Measurements from ENCODE around the gene ANKLE1.
"Not testable (repeated sequence)": the region's sequence is repeated elsewhere in the genome, so short reads cannot be mapped to it uniquely, and the experiment has no call there.

Gene ANKLE1

DNA sequence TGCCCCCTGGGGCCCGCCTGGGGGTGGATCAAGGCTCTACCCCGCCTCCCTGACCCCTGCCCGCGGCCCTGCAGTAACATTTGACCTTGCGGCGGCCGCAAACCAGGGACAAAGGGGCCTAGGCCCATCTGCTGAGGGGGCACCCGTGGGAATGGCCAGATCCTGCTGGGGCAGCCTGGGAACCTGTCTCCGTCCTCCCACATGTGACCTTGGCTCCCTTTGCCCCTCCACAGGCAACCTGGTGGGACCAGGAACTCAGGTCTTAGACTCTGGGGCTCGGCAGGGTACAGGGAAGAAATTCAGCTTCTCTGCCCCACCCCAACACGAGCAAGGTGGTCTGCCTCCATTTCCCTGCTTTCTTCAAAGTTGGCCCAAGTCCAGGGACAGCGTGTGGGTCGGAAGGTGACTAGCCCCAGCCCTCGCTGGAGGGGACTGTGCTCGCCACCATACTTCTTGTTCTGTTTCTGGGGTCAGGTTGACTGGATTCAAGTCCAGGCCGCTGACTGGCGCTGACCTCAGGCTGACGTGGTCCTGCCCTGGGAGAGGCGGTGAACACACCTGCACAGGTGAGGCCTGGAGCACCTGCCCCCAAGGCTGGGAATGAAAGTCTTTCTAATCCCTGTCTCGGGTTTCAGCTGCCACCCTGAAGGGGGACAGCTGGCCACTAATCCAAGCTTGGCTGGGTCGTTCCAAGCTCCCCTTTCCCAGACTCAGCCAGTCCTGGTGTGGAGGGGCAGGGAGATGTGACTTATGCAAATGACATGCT lies 33.5 kb upstream of the ANKLE1 start:
- DNase-seq = no peak

DNA sequence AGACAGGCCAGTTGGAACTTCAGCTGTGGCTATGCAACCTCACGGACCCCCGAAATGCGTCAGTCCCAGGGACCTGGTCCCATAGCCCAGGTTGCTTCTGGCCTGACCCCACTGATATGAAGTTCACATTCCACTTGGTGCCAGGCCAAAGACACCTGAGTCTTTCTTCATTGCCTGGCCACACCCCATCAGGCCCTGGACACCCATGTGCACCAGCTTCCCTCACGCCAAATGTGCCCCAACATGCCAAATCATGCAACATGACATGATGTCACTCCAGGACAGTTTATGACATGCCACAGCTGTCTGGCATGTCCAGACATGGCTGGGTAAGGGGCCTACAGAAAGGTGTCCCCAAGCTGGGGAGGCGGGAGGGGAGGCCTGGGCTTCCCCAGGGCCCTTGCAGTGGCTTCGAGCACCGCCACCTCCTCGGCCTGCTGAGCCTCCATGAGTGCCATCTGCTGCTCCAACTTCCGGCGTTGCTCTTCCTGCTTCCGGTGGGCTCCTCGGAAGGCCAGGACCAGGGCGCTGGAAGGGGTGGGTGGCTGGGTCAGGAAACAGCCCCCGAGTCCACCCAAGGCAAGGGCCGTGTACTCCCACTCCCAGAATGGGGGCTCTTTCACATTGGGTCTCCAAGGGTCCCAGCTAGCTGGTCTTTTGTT lies 31.7 kb upstream of the ANKLE1 start:
- no peak for DNase-seq

DNA sequence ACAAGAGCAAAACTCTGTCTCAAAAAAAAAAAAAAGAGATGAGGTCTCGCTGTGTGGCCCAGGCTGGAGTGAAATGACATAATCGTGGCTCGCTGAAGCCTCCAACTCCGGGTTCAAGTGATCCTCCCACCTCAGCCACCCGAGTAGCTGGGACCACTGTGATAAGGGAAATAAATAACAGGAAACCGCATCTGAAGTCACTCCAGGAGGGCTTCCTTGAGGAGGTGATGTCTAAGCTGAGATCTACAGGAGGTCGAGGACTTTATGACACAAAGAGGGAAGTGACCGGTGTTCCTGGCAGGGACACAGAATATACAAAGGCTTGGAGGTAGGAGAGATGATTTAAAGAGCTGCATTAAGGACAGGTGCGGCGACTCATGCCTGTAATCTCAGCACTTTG lies 27.1 kb upstream of the ANKLE1 start:
- no peak for DNase-seq

DNA sequence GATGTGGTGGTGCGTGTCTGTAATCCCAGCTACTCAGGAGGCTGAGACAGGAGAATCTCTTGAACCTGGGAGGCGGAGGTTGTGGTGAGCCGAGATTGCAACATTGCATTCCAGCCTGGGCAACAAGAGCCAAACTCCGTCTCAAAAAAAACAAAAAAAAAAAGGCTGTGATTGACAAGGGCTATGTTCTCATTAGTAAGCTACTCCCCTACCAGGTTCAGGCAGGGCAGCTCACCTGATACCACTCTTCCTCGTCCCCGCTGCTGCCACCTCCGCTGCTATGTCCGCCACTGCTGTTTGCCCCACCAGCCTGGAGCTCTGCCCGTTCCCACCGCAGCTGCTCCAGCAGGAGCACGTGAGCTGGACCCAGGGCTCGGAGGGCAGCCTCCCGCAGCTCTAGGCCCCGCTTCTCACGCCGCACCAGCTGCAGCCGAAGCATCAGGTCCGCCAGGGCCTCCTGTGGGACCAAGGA lies 26.5 kb upstream of the ANKLE1 start:
- no peak for DNase-seq

DNA sequence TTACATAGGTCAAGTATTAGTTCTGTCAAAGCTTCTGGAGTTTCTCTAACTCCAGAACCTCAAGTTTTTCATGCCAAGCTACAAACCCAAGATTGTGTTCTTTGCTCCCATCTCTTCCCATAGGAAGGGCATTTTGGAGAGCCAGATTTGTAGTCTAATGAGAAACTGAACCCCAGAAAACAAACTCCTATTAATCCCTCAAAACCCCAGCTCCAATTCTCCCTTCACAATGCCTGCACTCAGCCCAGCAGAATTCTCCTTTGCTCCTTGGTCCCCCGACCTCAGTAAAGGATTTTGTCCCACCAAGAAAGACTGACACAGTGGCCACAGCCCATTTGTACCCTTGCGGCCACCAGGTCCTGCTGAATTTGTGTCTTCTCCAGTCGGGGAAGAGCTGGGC lies 25.6 kb upstream of the ANKLE1 start:
- DNase-seq = no peak

DNA sequence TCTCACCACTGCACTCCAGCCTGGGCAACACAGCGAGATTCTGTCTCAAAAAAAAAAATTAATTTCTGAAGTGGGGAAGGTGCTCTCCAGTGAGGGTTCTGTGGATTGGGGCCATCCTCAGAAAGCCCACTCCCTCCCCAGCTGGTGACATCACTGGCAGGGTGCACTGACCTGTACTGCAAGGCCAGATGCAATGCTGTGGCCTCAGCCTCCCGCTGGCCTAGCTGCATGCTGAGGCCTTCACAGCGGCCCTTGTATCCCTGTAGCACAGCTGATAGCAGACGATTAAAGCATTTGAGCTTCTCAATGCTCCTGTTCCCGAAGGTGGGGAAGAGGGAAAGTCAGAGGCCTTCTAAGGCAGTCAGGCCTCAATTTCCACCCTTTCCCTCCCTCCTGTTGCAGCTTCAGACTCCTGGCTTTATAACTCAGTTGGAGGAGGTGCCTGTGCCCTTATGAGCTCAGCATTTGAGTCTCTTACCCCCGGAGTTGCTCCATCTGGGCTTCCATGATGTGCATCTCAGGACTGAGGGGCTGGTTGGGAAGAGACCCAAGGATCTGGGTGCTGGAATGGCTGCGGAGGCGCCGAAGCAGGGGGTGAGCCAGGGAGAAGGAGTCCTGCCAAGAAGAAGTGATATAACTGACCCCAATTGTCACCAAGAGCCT lies 22.5 kb upstream of the ANKLE1 start:
- no peak for DNase-seq

DNA sequence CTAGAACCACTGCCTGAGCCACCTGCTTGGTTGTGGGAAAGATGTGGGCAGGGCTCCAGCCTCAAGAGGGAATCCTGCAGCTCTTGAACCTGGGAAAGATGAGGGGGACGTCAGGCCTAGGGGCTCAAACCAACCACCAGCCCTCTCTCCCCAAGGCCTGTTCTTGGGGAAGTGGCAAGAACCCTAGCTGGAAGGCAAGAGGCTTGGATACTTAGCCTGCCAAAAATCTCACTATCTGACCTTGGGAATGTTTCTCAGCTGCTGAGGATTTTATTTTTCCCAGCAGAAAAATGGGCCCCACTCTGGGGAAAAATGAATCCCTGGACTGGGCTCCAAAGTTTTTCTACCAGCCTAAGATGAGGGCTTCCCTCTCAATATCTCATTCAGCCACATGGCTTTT lies 21.8 kb upstream of the ANKLE1 start:
- no peak for DNase-seq

DNA sequence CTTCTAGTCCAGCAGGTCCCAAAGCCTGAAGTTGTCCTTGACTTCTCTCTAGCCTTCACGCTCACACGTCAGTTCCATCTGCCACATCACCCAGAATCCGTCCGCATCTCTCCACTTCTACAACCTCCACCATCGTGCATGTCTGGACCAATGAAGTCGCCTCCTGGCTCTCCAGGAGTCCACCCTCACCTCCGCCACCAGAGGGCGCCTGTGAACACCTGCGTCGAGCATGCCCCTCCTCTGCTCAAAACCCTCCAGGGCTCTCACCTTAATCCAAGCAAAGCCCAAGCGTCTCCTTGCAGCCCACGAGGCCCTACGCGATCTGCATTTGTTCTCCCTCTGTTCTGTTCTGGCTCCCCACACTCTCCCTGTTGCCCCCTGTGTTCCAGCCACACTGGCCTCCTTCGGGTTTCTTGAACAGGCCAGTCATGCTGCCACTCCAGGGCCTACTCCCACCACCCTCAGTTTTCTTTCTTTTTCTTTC lies 20.8 kb upstream of the ANKLE1 start:
- DNase-seq = peak; percentile 89 to 90

DNA sequence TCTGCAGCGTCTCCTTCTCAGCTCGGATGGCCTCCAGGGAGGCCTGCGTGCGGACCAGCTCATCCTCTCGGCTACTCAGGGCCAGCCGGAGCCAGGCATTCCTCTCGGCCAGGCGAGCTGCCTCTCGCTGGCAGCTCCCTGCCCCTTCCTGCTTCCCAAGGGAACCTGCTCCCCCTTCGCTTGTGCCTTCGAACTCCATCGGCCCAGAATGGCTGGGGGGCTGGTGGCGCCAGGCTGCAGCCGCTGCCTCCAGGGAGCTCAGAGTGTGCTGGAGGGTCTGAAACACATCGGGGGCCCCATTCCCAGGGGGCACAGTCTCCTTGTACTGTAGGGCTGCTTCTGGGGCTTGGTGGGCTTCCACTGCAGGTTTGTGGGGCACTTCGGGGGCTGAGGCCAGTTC lies 19.1 kb upstream of the ANKLE1 start:
- no peak for DNase-seq

DNA sequence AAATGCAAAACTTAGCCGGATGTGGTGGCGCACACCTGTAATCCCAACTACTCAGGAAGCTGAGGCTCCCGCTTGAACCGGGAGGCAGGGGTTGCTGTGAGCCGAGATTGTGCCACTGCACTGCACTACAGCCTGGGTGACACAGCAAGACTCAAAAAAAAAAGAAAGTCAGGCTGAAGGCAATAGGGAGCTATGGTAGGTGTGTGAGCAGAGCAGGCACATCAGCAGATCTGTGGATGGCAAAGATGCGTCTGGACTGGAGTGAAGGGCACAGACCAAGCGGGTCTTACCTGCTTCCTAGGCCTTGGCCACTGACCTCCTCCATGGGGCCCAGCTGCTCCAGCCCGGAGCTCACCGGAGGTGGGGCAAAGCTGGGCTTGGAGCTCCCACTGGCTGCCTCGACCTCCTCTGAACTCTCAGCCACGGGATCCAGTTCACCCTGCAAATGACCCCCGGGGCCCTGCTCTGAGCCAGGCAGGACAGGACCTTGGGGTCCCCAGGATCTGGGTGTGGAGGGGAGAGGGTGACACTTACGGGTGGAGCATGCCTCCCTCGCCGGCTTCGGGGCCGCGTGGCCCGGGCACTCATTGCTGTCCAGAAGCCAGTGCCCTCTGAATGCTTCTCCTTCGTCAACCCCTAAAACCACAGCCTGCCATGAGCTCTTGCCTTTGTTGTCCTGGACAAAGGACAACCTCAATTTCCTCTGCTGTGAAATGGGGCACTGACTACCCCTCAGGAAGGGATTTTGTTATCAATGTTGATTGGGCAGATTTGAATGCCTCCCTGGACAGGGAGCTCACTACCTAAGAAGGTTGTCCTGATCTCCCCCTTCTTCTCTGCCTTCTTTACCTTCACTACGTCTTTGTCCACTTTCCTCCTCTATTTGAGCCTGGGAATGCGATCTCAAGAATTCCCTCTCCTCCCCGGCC lies 17.7 kb upstream of the ANKLE1 start:
- DNase-seq = no peak

DNA sequence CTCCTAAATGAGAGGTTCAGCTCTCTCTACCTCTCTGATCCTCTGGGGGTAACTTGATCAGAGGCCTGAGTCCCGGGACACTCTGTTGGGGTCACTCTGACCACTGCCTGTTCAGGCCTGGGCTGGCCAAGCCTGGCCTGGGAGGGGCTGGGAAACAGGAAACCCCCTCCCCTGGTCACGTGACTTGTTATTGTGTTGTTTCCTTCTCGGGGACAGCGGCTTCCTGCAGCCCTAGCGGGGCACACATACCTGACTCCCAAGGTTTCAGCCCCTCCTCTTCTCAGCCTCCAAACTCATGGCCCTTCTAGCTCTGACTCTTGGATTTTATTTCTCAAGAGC lies 17.1 kb upstream of the ANKLE1 start, which contains the start of gene USHBP1:
Gene USHBP1, minus strand, starts transcription at position 105 of the 339 bp plus-strand sequence. CDS start 446 bp downstream, outside the sequence.
- no peak for DNase-seq

DNA sequence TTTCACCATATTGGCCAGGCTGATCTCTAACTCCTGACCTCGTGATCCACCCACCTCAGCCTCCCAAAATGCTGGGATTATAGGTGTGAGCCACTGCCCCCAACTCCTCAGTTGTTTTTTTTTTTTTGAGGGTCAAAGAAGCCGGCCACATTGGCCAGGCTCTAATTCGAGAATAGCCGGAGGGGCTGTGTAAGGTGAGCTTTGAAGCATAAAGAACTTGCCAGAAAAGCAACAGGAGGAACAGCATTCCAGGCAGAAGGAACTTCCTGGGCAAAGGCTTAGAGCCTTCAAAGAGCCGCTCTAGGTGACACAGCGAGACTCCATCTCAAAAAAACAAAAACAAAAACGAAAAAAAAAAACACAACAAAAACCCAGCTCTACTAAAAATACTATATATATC lies 15.7 kb upstream of the ANKLE1 start:
- DNase-seq = no peak

DNA sequence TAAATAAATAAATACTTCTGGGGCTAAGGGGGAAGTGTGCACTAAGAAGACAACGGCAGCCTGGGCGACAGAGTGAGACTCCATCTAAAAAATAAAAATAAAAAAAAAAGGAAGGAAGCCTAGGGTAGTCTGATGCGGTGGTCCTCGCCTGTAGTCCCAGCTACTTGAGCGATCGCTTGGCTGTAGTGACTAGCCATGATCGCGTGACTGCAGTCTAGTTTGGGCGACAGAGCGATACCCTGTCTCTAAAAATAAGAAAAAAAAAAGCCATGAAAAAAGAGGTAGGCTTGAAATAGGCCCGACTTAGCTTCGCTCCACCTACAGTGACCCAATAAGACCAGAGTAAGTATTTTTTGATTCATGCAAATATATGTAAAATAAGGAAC lies 15.1 kb upstream of the ANKLE1 start:
- DNase-seq = no peak

DNA sequence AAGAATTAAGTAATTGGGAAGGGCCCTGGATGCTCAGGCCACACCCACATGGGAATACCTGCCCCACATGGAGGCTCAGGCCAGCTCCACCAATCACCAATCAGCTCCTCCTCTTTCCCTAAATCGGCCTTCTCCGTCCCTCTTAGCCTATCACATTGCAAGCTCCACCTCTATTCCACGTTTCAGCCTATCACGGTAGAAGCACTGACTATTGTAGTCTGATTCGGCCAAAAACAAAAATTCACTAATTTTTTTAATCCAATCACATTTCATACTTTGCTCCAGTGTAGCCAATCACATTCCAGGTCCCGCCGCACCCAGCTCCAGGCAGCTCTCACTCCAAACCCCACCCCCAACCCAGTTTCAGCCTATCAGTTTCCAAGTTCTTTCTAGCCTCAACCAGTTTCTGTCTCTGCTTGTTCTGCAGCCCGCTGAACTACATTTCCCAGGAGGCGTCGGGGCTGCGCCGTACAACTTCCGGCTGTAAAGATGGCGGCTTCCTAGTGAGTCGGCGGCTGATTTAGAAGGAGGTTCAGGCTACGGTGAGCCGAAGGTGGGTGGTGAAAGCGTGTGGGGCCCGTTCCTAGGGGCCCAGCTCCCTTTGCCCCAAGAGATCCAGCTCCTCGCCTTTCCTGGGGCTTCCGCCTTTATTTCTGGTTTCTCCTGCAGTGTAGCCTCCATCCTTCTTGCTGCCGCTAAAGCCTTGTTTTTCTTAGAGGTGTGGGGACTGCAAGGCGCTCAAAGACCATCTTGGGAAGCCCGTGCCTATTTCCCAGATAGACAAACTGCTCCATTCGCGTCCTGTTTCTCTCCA lies 14.5 kb upstream of the ANKLE1 start, which contains the start of gene BABAM1:
Gene BABAM1, plus strand, starts transcription at position 469 of the 814 bp plus-strand sequence. CDS start 1,364 bp downstream, outside the sequence.
- DNase-seq = peak; percentile 98 to 99

DNA sequence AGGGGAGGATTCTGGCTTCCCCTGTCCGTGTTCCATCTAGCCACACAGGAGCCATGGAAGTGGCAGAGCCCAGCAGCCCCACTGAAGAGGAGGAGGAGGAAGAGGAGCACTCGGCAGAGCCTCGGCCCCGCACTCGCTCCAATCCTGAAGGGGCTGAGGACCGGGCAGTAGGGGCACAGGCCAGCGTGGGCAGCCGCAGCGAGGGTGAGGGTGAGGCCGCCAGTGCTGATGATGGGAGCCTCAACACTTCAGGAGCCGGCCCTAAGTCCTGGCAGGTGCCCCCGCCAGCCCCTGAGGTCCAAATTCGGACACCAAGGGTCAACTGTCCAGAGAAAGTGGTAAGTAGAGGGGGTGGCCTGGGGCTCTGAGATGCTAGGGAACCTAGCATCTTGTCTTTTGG lies 12.9 kb upstream of the ANKLE1 start:
- no peak for DNase-seq

DNA sequence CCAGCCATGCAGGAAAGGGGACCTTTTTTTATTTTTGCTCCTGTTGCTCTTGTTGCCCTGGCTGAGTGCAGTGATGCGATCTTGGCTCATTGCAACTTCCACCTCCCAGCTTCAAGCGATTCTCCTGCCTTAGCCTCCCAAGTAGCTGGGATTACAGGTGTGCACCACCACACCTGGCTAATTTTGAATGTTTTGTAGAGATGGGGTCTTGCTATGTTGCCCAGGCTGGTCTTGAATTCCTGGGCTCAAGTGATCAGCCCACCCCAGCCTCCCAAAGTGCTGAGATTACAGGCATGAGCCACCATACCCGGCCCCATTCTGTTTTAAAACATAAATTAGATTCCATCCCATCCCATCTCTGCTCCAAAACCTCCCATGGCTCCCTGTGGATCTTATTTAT lies 6.8 kb upstream of the ANKLE1 start:
- DNase-seq = not testable (repeated sequence)

DNA sequence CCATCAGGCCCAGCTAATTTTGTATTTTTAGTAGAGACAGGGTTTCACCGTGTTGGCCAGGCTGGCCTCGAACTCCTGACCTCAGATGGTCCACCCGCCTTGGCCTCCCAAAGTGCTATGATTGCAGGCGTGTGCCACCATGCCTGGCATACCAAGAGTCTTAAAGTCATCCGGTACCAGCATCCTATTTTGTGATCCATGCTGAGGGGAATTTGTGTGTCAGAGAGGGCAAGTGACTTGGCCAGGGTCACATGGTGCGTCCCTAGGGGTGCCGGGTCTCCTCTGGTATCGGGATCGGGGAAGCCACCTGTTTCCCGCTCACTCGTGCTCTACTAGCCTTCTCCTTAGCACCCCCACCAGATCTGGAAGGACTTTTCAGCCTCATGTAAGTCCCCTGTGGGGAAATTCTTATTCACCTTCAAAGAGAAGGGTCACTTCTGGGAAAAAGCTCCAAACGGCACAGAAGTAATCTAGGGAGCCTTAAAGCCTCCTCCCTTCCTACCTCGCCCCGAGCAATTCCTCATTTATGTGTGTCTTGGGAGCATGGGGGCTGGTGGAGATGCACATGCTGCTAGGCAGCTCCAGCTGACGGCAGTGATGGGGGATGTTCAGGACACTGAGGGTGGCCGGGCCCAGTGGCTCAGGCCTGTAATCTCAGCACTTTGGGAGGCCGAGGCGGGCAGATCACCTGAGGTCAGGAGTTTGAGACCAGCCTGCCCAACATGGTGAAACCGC lies 6.1 kb upstream of the ANKLE1 start:
- DNase-seq = no peak

DNA sequence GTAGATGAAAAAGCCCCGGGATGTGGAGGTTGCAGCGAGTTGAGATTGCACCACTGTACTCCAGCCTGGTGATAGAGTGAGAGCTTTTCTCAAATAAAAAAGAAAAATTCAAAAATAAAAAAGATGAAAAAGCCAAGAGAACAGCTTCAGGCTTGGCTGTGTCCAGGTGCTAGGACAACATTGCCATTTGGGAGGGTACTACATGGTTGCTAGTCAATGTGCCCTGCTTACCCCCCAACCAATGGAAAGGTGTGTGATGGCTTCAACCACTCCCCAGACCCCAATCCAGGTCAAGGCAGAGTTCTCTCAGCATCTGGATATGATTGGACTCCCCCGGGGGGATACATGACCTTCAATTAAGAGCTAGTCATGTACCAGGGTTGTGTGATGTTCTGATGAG lies 2.3 kb upstream of the ANKLE1 start:
- no peak for DNase-seq

DNA sequence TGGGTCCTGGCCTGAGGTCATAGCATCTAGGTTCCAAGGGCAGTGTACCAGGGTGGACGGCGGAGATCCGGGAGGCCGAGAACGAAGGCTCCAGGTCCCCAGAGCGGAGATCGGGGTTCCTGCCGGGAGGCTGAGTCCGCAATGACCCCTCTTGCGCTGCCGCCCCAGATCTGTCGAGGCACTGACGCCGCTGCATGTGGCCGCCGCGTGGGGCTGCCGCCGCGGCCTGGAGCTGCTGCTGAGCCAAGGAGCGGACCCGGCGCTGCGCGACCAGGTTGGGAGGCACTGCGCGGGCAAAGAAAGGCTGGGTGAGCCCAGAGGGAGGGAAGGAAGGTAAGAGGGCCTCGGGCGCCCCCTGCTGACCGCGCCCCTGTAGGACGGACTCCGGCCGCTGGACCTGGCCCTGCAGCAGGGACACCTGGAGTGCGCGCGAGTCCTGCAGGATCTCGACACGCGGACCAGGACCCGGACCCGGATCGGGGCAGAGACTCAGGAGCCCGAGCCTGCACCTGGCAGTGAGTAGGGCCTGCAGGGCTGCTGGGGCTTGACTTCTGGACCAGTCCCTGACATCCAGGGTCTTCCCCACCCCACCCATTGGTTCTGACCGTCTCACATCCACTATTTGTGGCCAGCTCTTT lies 906 bp downstream of the ANKLE1 start:
- DNase-seq = peak; percentile 80 to 82

DNA sequence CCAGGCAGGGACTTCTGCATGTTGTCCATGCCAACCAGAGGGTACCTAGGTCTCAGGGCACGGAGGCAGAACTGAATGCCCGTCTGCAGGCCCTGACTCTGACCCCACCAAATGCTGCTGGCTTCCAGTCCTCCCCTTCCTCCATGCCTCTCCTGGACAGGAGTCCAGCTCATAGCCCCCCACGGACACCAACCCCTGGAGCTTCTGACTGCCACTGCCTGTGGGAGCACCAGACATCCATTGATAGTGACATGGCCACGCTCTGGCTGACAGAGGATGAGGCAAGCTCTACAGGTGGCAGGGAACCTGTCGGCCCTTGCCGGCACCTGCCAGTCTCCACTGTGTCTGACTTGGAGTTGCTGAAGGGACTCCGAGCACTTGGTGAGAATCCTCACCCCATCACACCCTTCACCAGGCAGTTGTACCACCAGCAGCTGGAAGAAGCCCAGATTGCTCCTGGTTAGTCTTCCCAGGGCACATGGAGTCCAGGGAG lies 1.8 kb downstream of the ANKLE1 start:
- no peak for DNase-seq
